Measurements from ENCODE around the gene NLRP8. TPM values are rescaled to one million over a fixed set of nuclear protein-coding genes. Genes with fewer than 3 reads are reported as not detected.
"Not testable (repeated sequence)": the region's sequence is repeated elsewhere in the genome, so short reads cannot be mapped to it uniquely, and the experiment has no call there.

Gene NLRP8
- total RNA-seq, 1 donor from 2014 or later: not detected

GRCh38 chr19:55927991-55928390 is 19.6 kb upstream of the NLRP8 start:
- H3K4me1 Mint-ChIP-seq (ENCODE audit: low read depth): no peaks in the 10 kb centered on the region
- peaks cover 57% of the 10 kb centered on the region for H3K9me3 Mint-ChIP-seq (ENCODE audit: low read depth)
- no peak overlapping the region for H3K27ac Mint-ChIP-seq (ENCODE audit: unreplicated experiment)
- peaks cover 2% of the 10 kb centered on the region for H3K36me3 Mint-ChIP-seq (ENCODE audit: low read depth)
- DNase-seq (ENCODE audit: low spot score): no peak
- H3K27me3 Mint-ChIP-seq (ENCODE audit: low read depth): no peaks in the 10 kb centered on the region
- H3K4me3 Mint-ChIP-seq (ENCODE audit: unreplicated experiment): no peak overlapping the region
- TF ChIP-seq CTCF (IDR thresholded peaks at IDR 0.05): no peak

- not testable (repeated sequence) for H3K27ac Mint-ChIP-seq (ENCODE audit: unreplicated experiment); DNase-seq (ENCODE audit: low spot score); H3K4me3 Mint-ChIP-seq (ENCODE audit: unreplicated experiment); H3K27me3 Mint-ChIP-seq (ENCODE audit: low read depth); H3K4me1 Mint-ChIP-seq (ENCODE audit: low read depth); H3K36me3 Mint-ChIP-seq (ENCODE audit: low read depth)
- peaks cover 59% of the 10 kb centered on the region for H3K9me3 Mint-ChIP-seq (ENCODE audit: low read depth)
Measured at GRCh38 chr19:55929258-55929657, 18.4 kb upstream of the NLRP8 start.

DNA sequence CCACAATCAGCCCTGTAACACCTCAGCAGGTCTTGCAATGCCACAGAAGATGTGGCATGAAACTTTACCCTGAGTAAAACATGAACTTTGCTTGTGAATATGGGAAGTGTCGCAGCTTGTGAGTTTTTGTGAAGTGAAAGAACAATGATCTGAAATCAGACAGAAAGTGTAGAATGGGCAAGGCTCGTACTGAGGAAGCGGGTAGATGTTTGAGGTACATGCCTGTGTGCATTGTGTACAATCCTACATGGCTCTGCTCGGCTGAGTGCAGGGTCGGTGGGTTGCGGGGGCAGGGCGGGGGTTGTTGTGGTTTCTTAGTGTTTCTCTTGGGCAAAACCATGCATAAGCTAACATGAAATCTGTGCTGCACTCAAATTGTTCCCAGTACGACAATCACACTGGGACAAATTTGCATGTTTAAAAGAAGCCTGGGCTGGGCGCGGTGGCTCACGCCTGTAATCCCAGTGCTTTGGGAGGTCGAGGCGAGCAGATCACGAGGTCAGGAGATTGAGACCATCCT is 16.6 kb upstream of the NLRP8 start:
- peaks cover 60% of the 10 kb centered on the region for H3K9me3 Mint-ChIP-seq (ENCODE audit: low read depth)
- H3K4me1 Mint-ChIP-seq (ENCODE audit: low read depth): no peaks in the 10 kb centered on the region
- DNase-seq (ENCODE audit: low spot score): no peak
- no peak overlapping the region for H3K27ac Mint-ChIP-seq (ENCODE audit: unreplicated experiment)
- TF ChIP-seq CTCF (IDR thresholded peaks at IDR 0.05): no peak
- H3K27me3 Mint-ChIP-seq (ENCODE audit: low read depth): no peaks in the 10 kb centered on the region
- no peak overlapping the region for H3K4me3 Mint-ChIP-seq (ENCODE audit: unreplicated experiment)
- H3K36me3 Mint-ChIP-seq (ENCODE audit: low read depth): peaks cover 5% of the 10 kb centered on the region

GRCh38 chr19:55931936-55932386 is 15.7 kb upstream of the NLRP8 start, which contains the start of gene NLRP13:
Gene NLRP13, minus strand, starts transcription at chr19:55932336. Its CDS starts 25 bp downstream, at chr19:55932311.
- H3K4me3 Mint-ChIP-seq (ENCODE audit: unreplicated experiment): no peak within 1 kb of the TSS
- peaks cover 5% of the 10 kb centered on the region for H3K36me3 Mint-ChIP-seq (ENCODE audit: low read depth)
- no peaks in the 10 kb centered on the region for H3K27me3 Mint-ChIP-seq (ENCODE audit: low read depth)
- no peak for TF ChIP-seq CTCF (IDR thresholded peaks at IDR 0.05)
- peaks cover 57% of the 10 kb centered on the region for H3K9me3 Mint-ChIP-seq (ENCODE audit: low read depth)
- H3K4me1 Mint-ChIP-seq (ENCODE audit: low read depth): no peaks in the 10 kb centered on the region
- DNase-seq (ENCODE audit: low spot score): no peak
- H3K27ac Mint-ChIP-seq (ENCODE audit: unreplicated experiment): no peak within 1 kb of the TSS

DNA sequence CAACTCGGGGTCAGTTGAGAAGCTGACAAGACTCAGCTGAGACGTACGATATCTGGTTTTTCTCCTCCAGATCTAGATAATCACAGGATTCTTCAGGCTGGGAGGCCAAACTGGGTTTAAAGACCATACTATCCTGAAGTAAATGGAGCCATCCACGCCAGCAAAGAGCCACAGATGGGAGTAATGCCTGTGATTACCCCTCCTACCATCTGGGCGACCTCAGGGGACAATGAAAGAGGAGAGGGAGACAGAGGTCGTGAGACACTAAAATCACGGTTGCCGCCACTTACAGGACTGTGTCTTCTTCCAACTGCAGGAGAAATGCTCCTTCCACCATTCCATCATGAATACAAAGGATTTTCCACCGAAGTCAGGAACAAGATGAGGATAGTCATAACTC is 12.4 kb upstream of the NLRP8 start:
- H3K4me3 Mint-ChIP-seq (ENCODE audit: unreplicated experiment): no peak overlapping the region
- peaks cover 66% of the 10 kb centered on the region for H3K9me3 Mint-ChIP-seq (ENCODE audit: low read depth)
- TF ChIP-seq CTCF (IDR thresholded peaks at IDR 0.05): no peak

DNA sequence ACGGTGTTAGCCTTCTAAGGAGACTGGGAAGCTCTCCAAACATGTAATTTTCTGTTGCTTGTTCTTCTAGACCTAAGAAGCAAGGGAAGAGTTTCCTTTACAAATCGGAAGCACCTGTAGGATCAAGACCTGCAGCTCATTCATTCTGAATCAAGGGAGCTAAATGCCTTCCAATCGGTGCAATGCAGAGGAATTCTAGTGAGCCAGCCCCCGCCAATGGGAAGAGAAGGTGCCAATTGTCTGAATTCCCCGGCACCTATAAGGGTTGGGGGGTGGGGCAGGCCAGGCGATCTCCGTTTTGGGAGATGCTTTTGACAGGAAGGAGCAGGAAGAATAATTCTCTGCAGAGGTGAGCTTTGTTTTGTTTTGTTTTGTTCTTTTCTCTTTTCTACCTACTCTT is 8.4 kb upstream of the NLRP8 start:
- Mint-ChIP-seq H3K9me3 (ENCODE audit: low read depth) (peaks cover 63% of the 10 kb centered on the region), H3K36me3 (ENCODE audit: low read depth) (peaks cover 5% of the 10 kb centered on the region)
- no peak for DNase-seq (ENCODE audit: low spot score)

More for the DNA sequence above, 12.4 kb upstream of the NLRP8 start:
- H3K36me3 Mint-ChIP-seq (ENCODE audit: low read depth): peaks cover 7% of the 10 kb centered on the region
- no peak for DNase-seq (ENCODE audit: low spot score)
- H3K4me1 Mint-ChIP-seq (ENCODE audit: low read depth): no peaks in the 10 kb centered on the region
- H3K27me3 Mint-ChIP-seq (ENCODE audit: low read depth): no peaks in the 10 kb centered on the region
- H3K27ac Mint-ChIP-seq (ENCODE audit: unreplicated experiment): no peak overlapping the region

More for the DNA sequence above, 8.4 kb upstream of the NLRP8 start:
- Mint-ChIP-seq H3K4me1 (ENCODE audit: low read depth) (no peaks in the 10 kb centered on the region), H3K27me3 (ENCODE audit: low read depth) (no peaks in the 10 kb centered on the region), H3K4me3 (ENCODE audit: unreplicated experiment) (no peak overlapping the region), H3K27ac (ENCODE audit: unreplicated experiment) (no peak overlapping the region)
- TF ChIP-seq CTCF (IDR thresholded peaks at IDR 0.05): no peak
